ENCODE data around the gene KIF2A.

KIF2A gene

GRCh38 chr5:62386824-62387223 lies 80.8 kb downstream of the KIF2A start:
- DNase-seq, result no peak

GRCh38 chr5:62395210-62395950 lies 89.4 kb downstream of the KIF2A start:
- no peak for DNase-seq

GRCh38 chr5:62403411-62404250 lies 97.6 kb downstream of the KIF2A start, which contains the start of gene DIMT1:
Gene DIMT1, minus strand, starts transcription at chr5:62403905. Its CDS starts 133 bp downstream, at chr5:62403772.
- peak; percentile 82 to 96 (median 89) for DNase-seq

- peak; percentile 95 to 100 (median 97) for DNase-seq
Measured at GRCh38 chr5:62412549-62413329, 106.7 kb downstream of the KIF2A start, which contains the start of gene IPO11. Gene IPO11, plus strand, starts transcription at chr5:62412763. Its CDS starts 24,517 bp downstream, at chr5:62437280.

- no peak for DNase-seq
Measured at GRCh38 chr5:62413711-62414110, 107.7 kb downstream of the KIF2A start.

- no peak for DNase-seq
Measured at GRCh38 chr5:62418462-62419076, 112.6 kb downstream of the KIF2A start.

GRCh38 chr5:62419609-62420008 lies 113.6 kb downstream of the KIF2A start:
- no peak for DNase-seq

- no peak for DNase-seq
Measured at GRCh38 chr5:62421414-62421813, 115.4 kb downstream of the KIF2A start.

GRCh38 chr5:62424763-62425162 lies 118.8 kb downstream of the KIF2A start:
- no peak for DNase-seq

GRCh38 chr5:62431735-62432620 lies 126.0 kb downstream of the KIF2A start:
- no peak for DNase-seq

GRCh38 chr5:62432621-62433064 lies 126.6 kb downstream of the KIF2A start:
- no peak for DNase-seq

All from T-helper 1 cell (primary cell).